Measurements from ENCODE around the gene TMEM238. TPM values are rescaled to one million over a fixed set of nuclear protein-coding genes. Genes with fewer than 3 reads are reported as not detected.

TMEM238 gene
- total RNA-seq, 2 donors from 2014 or later = 12.5 to 53.4 TPM

GRCh38 chr19:55358493-55358892 lies 25.6 kb downstream of the TMEM238 start:
- no peak for TF ChIP-seq CTCF (IDR thresholded peaks at IDR 0.05)
- TF ChIP-seq POLR2A (IDR thresholded peaks at IDR 0.05) = no peak
- Histone ChIP-seq H3K27ac (no peak overlapping the region), H3K9me3 (no peaks in the 10 kb centered on the region), H3K27me3 (peaks cover 0 to 2% of the 10 kb centered on the region in 2 donors), H3K4me1 (peaks cover 12% of the 10 kb centered on the region), H3K4me3 (no peak overlapping the region), H3K36me3 (replicated peaks in 1 of 2; ENCODE audit: insufficient read depth in 1 of 2, low read depth in 2 of 2) (no peaks in the 10 kb centered on the region)
- ATAC-seq = no peak
- intact Hi-C loops (cut with DNase I) = no loop called here
- WGBS, 2 donors = 83 to 92% methylated on average over 15 to 18 of the region's 19 CpGs
- no peak for DNase-seq

GRCh38 chr19:55355213-55355821 lies 28.8 kb downstream of the TMEM238 start:
- H3K27me3 ChIP-seq = peaks cover 0 to 20% of the 10 kb centered on the region in 2 donors
- intact Hi-C loops (cut with DNase I) = no loop called here
- H3K4me3 ChIP-seq = no peak overlapping the region
- no peaks in the 10 kb centered on the region for H3K9me3 ChIP-seq
- H3K27ac ChIP-seq = no peak overlapping the region
- TF ChIP-seq POLR2A (IDR thresholded peaks at IDR 0.05) (no peak), CTCF (IDR thresholded peaks at IDR 0.05) (no peak)
- DNase-seq (no peak), ATAC-seq (no peak)
- H3K36me3 ChIP-seq (replicated peaks in 1 of 2; ENCODE audit: insufficient read depth in 1 of 2, low read depth in 2 of 2) = no peaks in the 10 kb centered on the region
- 24% methylated on average over 12 to 13 of the region's 13 CpGs for WGBS, 2 donors
- peaks cover 20% of the 10 kb centered on the region for H3K4me1 ChIP-seq

- Histone ChIP-seq H3K9me3 (no peaks in the 10 kb centered on the region), H3K4me1 (peaks cover 20% of the 10 kb centered on the region), H3K4me3 (peak within 1 kb of the TSS in 1 of 2 donors; percentile 5), H3K27me3 (peaks cover 0 to 20% of the 10 kb centered on the region in 2 donors), H3K27ac (no peak within 1 kb of the TSS), H3K36me3 (replicated peaks in 1 of 2; ENCODE audit: insufficient read depth in 1 of 2, low read depth in 2 of 2) (no peaks in the 10 kb centered on the region)
- TF ChIP-seq POLR2A (IDR thresholded peaks at IDR 0.05) (no peak), CTCF (IDR thresholded peaks at IDR 0.05) (no peak)
- no peak for DNase-seq
- 4% methylated on average over 41 of the region's 43 CpGs; no CpG with 5 or more reads in 1 of the 2 donors for WGBS, 2 donors
- no peak for ATAC-seq
- intact Hi-C loops (cut with DNase I) = no loop called here
These were observed 29.3 kb downstream of the TMEM238 start, which contains the start of gene COX6B2 for GRCh38 chr19:55354698-55355212. COX6B2 (minus strand) TSS chr19:55354719; CDS start chr19:55354521, 198 bp downstream.

GRCh38 chr19:55353803-55354697 lies 30.0 kb downstream of the TMEM238 start:
- H3K4me1 ChIP-seq = peaks cover 20% of the 10 kb centered on the region
- no peaks in the 10 kb centered on the region for H3K9me3 ChIP-seq
- peak overlapping the region in 1 of 2 donors; percentile 5 for H3K4me3 ChIP-seq
- intact Hi-C loops (cut with DNase I) = no loop called here
- H3K27me3 ChIP-seq = peaks cover 0 to 20% of the 10 kb centered on the region in 2 donors
- TF ChIP-seq POLR2A (IDR thresholded peaks at IDR 0.05) (no peak), CTCF (IDR thresholded peaks at IDR 0.05) (no peak)
- ATAC-seq (peak; percentile 83), DNase-seq (peak; percentile 67 to 75 (median 70))
- H3K27ac ChIP-seq = no peak overlapping the region
- 2 to 3% methylated on average over 16 to 52 of the region's 72 CpGs for WGBS, 2 donors
- no peaks in the 10 kb centered on the region for H3K36me3 ChIP-seq (replicated peaks in 1 of 2; ENCODE audit: insufficient read depth in 1 of 2, low read depth in 2 of 2)
